ENCODE measurements around the gene GSX1.
"Not testable (repeated sequence)": the region's sequence is repeated elsewhere in the genome, so short reads cannot be mapped to it uniquely, and the experiment has no call there.

DNA sequence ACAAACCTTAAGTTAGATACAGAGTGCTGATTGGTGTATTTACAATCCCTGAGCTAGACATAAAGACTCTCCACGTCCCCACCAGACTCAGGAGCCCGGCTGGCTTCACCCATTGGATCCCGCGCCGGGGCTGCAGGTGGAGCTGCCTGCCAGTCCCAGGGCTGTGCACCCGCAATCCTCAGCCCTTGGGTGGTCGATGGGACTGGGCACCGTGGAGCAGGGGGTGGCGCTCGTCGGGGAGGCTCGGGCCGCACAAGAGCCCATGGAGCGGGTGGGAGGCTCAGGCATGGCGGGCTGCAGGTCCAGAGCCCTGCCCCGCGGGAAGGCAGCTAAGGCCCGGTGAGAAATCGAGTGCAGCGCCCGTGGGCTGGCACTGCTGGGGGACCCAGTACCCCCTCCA, 44.1 kb upstream of the GSX1 start:
- TF ChIP-seq, protein P1, sequence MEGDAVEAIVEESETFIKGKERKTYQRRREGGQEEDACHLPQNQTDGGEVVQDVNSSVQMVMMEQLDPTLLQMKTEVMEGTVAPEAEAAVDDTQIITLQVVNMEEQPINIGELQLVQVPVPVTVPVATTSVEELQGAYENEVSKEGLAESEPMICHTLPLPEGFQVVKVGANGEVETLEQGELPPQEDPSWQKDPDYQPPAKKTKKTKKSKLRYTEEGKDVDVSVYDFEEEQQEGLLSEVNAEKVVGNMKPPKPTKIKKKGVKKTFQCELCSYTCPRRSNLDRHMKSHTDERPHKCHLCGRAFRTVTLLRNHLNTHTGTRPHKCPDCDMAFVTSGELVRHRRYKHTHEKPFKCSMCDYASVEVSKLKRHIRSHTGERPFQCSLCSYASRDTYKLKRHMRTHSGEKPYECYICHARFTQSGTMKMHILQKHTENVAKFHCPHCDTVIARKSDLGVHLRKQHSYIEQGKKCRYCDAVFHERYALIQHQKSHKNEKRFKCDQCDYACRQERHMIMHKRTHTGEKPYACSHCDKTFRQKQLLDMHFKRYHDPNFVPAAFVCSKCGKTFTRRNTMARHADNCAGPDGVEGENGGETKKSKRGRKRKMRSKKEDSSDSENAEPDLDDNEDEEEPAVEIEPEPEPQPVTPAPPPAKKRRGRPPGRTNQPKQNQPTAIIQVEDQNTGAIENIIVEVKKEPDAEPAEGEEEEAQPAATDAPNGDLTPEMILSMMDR (IDR thresholded peaks at IDR 0.05) = not testable (repeated sequence)
- TF ChIP-seq POLR2A (IDR thresholded peaks at IDR 0.05) = not testable (repeated sequence)
